Right hindlimb (tissue), 1 donor: Measurements from ENCODE around the gene INSIG2.
A peak's percentile ranks its signal among the peaks of the same experiment; 100 is the strongest.

Source experiments
- DNase-seq: peaks from one replicate; pipeline ENCODE4 v3.0.0-alpha.2; 2018

Gene INSIG2

GRCh38 chr2:118102433-118103082, 14.3 kb downstream of the INSIG2 start:
- no peak for DNase-seq

GRCh38 chr2:118103951-118104940, 16.0 kb downstream of the INSIG2 start:
- no peak for DNase-seq

- no peak for DNase-seq
Observed at GRCh38 chr2:118105497-118105896, 17.2 kb downstream of the INSIG2 start.

- no peak for DNase-seq
Observed at GRCh38 chr2:118106926-118107325, 18.7 kb downstream of the INSIG2 start.

- no peak for DNase-seq
Observed at GRCh38 chr2:118110310-118110709, 22.0 kb downstream of the INSIG2 start.

GRCh38 chr2:118110991-118111390, 22.7 kb downstream of the INSIG2 start:
- no peak for DNase-seq

- no peak for DNase-seq
Observed at GRCh38 chr2:118112771-118113334, 24.6 kb downstream of the INSIG2 start.

GRCh38 chr2:118114863-118115262, 26.6 kb downstream of the INSIG2 start:
- no peak for DNase-seq

- DNase-seq: no peak
Observed at GRCh38 chr2:118115761-118116160, 27.5 kb downstream of the INSIG2 start.

GRCh38 chr2:118118479-118118878, 30.2 kb downstream of the INSIG2 start:
- DNase-seq: no peak

- DNase-seq: no peak
Observed at GRCh38 chr2:118119158-118119727, 31.0 kb downstream of the INSIG2 start.

GRCh38 chr2:118119761-118120400, 31.6 kb downstream of the INSIG2 start:
- DNase-seq: no peak

- DNase-seq: no peak
Observed at GRCh38 chr2:118120401-118120780, 32.1 kb downstream of the INSIG2 start.

- DNase-seq: no peak
Observed at GRCh38 chr2:118121101-118121500, 32.8 kb downstream of the INSIG2 start.

GRCh38 chr2:118121986-118122524, 33.8 kb downstream of the INSIG2 start:
- no peak for DNase-seq

- no peak for DNase-seq
Observed at GRCh38 chr2:118122594-118123281, 34.5 kb downstream of the INSIG2 start.

GRCh38 chr2:118123561-118124232, 35.4 kb downstream of the INSIG2 start:
- DNase-seq: peak; percentile 43

GRCh38 chr2:118124288-118124891, 36.1 kb downstream of the INSIG2 start:
- no peak for DNase-seq

GRCh38 chr2:118127250-118127649, 39.0 kb downstream of the INSIG2 start:
- DNase-seq: no peak

- DNase-seq: no peak
Observed at GRCh38 chr2:118128826-118129225, 40.6 kb downstream of the INSIG2 start.

- no peak for DNase-seq
Observed at GRCh38 chr2:118130385-118130784, 42.1 kb downstream of the INSIG2 start.
